Osteocyte (in vitro differentiated cells): Measurements from ENCODE around the gene PTMA. TPM values are rescaled to one million over a fixed set of nuclear protein-coding genes. Genes with fewer than 3 reads are reported as not detected.

ENCODE experiments used
- DNase-seq: peaks from one replicate; pipeline ENCODE4 v3.0.0; 2021; ENCODE audit warnings: mixed read lengths; ENCODE audit not compliant: unreplicated experiment; ENCODE audit errors: extremely low spot score
- H3K27ac Mint-ChIP-seq: one replicate; pipeline ENCODE4 v1.8.0; 2021; ENCODE audit warnings: mild to moderate bottlenecking, mixed read lengths; ENCODE audit not compliant: unreplicated experiment
- H3K27me3 Mint-ChIP-seq: one replicate; pipeline ENCODE4 v1.8.0; 2021; ENCODE audit warnings: mixed read lengths; ENCODE audit not compliant: unreplicated experiment
- H3K36me3 Mint-ChIP-seq: one replicate; pipeline ENCODE4 v1.8.0; 2021; ENCODE audit warnings: mixed read lengths; ENCODE audit not compliant: unreplicated experiment
- H3K4me1 Mint-ChIP-seq: one replicate; pipeline ENCODE4 v1.8.0; 2021; ENCODE audit warnings: mixed read lengths; ENCODE audit not compliant: unreplicated experiment
- H3K4me3 Mint-ChIP-seq: one replicate; pipeline ENCODE4 v1.8.0; 2021; ENCODE audit warnings: mild to moderate bottlenecking, moderate library complexity, mixed read lengths; ENCODE audit not compliant: unreplicated experiment
- H3K9me3 Mint-ChIP-seq: one replicate; pipeline ENCODE4 v1.8.0; 2021; ENCODE audit warnings: mixed read lengths; ENCODE audit not compliant: unreplicated experiment
- CTCF ChIP-seq: fragments of 200-600 bp; sonication (generic); IDR thresholded peaks from 2 replicates; pipeline ENCODE4 v1.5.0; 2021; ENCODE audit warnings: antibody characterized with exemption, mild to moderate bottlenecking, moderate library complexity
- total RNA-seq: library from RNA; stranded (reverse); gene quantifications from 2 replicates; pipeline ENCODE4 v1.2.1, GENCODE V29; 2021

Gene PTMA
- total RNA-seq, 1 donor from 2014 or later: 776 TPM

GRCh38 chr2:231666171-231667095 lies 41.9 kb upstream of the PTMA start:
- TF ChIP-seq CTCF: no peak
- no peaks in the 10 kb centered on the region for H3K27me3 Mint-ChIP-seq
- no peaks in the 10 kb centered on the region for H3K9me3 Mint-ChIP-seq
- peak; percentile 94 for DNase-seq
- no peaks in the 10 kb centered on the region for H3K36me3 Mint-ChIP-seq
- peak overlapping the region; percentile 60 for H3K4me3 Mint-ChIP-seq
- H3K4me1 Mint-ChIP-seq: peaks cover 37% of the 10 kb centered on the region
- H3K27ac Mint-ChIP-seq: peak overlapping the region; percentile 96

- peak overlapping the region; percentile 96 for H3K27ac Mint-ChIP-seq
- no peaks in the 10 kb centered on the region for H3K36me3 Mint-ChIP-seq
- no peaks in the 10 kb centered on the region for H3K27me3 Mint-ChIP-seq
- H3K4me3 Mint-ChIP-seq: peak overlapping the region; percentile 60
- peaks cover 40% of the 10 kb centered on the region for H3K4me1 Mint-ChIP-seq
- H3K9me3 Mint-ChIP-seq: no peaks in the 10 kb centered on the region
- no peak for TF ChIP-seq CTCF
- no peak for DNase-seq
Observed at GRCh38 chr2:231667096-231667427, 41.3 kb upstream of the PTMA start.

- Mint-ChIP-seq H3K27ac (peak overlapping the region; percentile 96), H3K27me3 (no peaks in the 10 kb centered on the region), H3K36me3 (no peaks in the 10 kb centered on the region), H3K9me3 (no peaks in the 10 kb centered on the region), H3K4me1 (peaks cover 43% of the 10 kb centered on the region), H3K4me3 (no peak overlapping the region)
- TF ChIP-seq CTCF: no peak
- no peak for DNase-seq
Observed at GRCh38 chr2:231667496-231667895, 40.8 kb upstream of the PTMA start.

- Mint-ChIP-seq H3K27me3 (no peaks in the 10 kb centered on the region), H3K36me3 (no peaks in the 10 kb centered on the region), H3K4me1 (peaks cover 53% of the 10 kb centered on the region), H3K27ac (no peak overlapping the region), H3K9me3 (no peaks in the 10 kb centered on the region), H3K4me3 (no peak overlapping the region)
- DNase-seq: no peak
- no peak for TF ChIP-seq CTCF
Observed at GRCh38 chr2:231668981-231669380, 39.3 kb upstream of the PTMA start.

GRCh38 chr2:231671270-231672050 lies 36.9 kb upstream of the PTMA start:
- Mint-ChIP-seq H3K4me1 (peaks cover 54% of the 10 kb centered on the region), H3K4me3 (no peak overlapping the region), H3K27ac (no peak overlapping the region), H3K36me3 (no peaks in the 10 kb centered on the region), H3K9me3 (no peaks in the 10 kb centered on the region), H3K27me3 (no peaks in the 10 kb centered on the region)
- TF ChIP-seq CTCF: no peak
- peak; percentile 84 for DNase-seq
